NCI-H524 (cell line): ENCODE measurements around the gene FAIM2.
"Not testable (repeated sequence)": the region's sequence is repeated elsewhere in the genome, so short reads cannot be mapped to it uniquely, and the experiment has no call there.

Experiments
- DNase-seq, 2 experiments: peaks; one replicate each; lab custom pipeline; 2025; lab: John Stamatoyannopoulos, UW

Gene FAIM2

GRCh38 chr12:49893753-49894750 lies 9.6 kb downstream of the FAIM2 start:
- no peak for DNase-seq

GRCh38 chr12:49892732-49893317 lies 10.9 kb downstream of the FAIM2 start:
- DNase-seq = no peak

DNA sequence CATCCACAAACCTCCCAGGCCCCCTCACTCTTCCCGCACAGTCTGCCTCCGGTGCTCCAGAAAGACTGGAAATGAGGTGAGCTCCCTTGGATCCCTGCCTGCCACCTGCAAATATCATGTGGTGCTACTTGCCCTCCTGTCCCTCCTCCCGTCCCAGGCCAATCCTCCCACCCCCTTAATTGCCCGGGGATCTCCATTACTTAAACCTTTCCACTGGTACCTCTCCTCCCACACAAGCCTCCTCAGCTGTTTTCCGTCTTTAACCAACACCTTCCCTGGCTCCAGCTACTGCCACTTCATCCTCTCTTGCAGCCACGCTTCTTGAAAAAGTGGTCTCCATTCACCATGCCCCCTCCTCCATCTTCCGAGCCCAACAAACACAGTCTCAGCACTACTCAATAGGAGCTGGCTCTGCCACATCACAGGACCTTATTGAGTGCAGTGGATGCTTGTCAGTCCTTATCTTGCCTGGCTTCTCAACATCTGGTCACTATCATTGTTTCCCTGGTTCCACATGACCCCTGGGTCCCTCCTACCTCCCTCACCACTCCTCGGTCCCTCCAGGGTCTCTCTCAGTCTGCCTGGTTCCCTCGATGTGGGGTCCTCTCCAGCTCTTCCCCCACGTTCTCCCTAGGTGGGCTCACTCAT lies 11.5 kb downstream of the FAIM2 start:
- DNase-seq = no peak

DNA sequence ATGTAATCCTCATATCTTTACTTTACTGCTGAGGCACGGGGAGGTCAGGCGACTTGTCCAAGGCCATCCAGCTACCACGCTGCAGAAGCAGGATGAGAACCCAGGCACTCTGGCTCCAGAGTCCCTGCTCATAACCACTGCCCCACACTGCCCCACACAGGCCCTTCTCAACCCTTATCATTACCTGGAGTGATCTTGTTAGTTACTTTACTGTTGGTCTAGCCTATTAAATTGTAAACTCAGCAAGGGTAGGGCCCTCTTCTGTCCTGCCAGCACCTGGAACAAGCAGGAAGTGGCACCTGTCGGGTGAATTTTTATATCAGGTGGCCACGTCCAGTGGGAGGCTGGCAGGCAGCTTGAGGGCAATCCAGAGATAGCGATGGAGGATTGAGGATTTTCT lies 12.2 kb downstream of the FAIM2 start:
- DNase-seq = no peak

GRCh38 chr12:49891012-49891411 lies 12.7 kb downstream of the FAIM2 start:
- no peak for DNase-seq

DNA sequence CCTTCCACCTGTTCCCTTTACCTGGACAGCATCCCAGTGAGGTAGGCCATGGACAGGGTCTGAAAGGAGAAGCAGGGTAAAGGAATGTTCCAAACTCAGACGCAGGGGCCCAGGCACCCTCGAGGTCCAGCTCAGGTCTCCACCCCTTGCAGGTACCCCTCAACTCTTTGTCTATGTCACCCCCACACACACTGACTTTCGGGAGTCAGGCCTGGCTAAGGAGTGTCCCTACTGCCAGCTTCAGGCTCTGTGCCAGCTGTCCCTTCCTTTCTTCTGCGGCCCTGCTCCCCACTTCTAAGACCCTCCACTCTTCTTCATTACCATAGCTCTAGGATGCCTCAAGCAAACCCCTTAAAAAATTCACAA lies 13.6 kb downstream of the FAIM2 start:
- no peak for DNase-seq

- no peak for DNase-seq
These were observed 14.2 kb downstream of the FAIM2 start for GRCh38 chr12:49889361-49890095.

GRCh38 chr12:49888461-49889151 lies 15.1 kb downstream of the FAIM2 start:
- DNase-seq = no peak

GRCh38 chr12:49887536-49888401 lies 15.9 kb downstream of the FAIM2 start:
- no peak for DNase-seq

GRCh38 chr12:49887091-49887490 lies 16.6 kb downstream of the FAIM2 start:
- DNase-seq = no peak

DNA sequence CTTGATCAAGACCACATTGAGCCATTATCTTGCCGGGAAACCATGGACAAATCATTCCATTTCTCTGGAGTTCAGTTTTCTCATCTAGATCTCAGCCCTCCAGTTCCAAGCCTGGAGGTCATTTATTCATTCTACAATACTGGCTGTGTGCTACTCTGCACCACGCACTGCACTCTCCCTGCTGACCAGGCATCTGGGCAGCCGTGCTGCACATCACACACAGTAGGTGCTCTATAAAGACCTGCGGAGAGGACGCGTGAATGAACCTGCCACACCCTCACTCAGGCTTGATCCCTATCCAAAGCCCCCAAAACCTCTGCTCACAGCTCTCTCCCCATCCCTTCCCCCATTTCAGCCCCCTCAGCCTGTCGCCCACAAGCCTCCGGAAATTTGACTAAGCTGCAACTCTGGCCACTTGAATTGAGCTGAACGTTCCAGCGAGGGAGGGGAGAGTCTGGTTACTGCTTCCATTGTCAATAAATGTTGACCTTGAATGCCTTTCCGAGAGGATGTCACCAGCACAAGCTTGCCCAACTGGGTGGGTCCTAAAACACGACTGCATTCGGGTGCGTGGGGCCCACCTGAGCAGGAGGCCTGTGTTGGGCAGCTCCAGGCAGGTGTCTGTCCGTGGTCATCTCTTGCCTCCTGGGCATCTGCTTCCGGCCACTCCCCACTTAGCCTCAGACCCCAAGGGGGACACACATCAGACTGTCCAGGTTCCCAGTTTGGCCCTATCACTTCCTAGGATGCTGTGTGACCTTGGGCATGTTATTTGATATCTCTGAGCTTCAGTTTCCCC lies 17.8 kb downstream of the FAIM2 start:
- no peak for DNase-seq

DNA sequence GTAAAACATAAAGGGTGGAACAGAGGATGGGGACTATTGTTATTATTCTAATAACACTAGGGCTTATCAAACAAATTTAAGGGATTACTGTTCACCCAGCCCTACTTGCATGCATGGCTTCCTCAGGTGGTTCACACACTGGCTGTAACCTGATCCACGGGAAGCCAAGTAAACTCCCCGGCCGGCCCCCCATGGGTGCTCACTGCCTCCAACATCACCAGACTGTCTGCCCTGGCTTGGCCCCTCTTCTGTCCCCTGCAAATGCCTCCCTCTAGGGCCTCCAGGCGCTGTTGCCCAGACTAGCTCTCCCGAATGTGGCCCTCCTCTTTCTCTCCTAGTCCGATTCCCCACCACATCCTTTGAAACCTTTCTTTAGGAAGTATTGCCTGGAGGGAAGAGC lies 18.6 kb downstream of the FAIM2 start:
- no peak for DNase-seq

DNA sequence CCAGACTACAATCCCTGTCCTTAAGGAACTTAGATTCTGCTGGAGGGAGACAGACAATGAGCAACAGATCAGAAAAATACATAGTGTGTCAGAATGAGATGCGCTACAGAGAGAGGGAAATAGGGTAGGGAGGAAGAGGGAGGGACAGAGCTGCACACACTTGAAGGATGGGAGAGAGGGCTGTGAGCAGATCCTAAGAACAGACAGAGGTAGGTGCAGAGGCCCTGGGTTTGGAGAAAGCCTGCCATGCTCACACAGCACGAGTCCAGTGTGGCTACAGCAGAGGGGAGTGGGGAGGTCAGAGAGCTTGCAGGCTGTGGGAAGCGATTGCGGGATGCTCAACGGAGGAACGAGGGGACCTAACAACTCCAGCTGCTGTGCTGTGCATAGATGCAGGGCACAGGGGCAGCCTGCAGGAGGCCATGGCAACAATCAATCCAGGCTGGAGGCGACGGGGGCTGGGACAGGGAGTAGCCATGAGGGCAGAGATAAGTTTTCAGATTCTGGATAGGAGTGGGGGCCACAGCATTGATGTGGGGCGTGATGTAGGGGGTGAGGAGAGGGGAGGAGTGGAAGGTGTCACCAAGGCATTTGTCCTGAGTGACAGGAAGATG lies 20.7 kb downstream of the FAIM2 start:
- DNase-seq = no peak

DNA sequence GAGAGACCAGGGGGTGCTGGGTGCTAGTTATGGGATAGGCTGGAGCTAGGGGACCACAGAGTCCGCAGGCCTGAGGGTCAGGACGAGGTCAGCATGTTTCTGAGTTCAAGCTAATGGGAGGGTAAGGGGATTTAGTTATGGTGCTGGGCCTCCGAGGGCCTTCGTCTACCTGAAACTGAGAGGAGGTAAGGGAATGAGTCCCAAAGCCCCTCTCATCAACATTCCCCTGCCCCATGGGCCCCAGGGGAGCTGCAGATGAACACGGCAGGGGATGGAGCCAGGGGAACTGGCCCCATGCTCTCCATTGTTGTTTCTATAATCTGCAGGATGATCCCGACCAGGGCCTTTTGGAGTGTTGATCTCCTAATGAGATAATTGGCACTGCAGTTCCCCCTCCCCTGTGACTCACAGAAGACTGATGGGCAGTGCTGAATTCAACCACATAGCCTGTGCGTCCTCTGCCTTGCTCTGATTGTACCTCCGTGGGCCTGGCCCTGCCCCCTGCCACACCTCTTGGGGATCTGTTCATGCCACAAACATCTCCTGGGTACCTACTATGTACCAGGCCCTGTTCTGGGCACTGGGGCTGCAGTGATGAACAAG lies 21.4 kb downstream of the FAIM2 start:
- no peak for DNase-seq

DNA sequence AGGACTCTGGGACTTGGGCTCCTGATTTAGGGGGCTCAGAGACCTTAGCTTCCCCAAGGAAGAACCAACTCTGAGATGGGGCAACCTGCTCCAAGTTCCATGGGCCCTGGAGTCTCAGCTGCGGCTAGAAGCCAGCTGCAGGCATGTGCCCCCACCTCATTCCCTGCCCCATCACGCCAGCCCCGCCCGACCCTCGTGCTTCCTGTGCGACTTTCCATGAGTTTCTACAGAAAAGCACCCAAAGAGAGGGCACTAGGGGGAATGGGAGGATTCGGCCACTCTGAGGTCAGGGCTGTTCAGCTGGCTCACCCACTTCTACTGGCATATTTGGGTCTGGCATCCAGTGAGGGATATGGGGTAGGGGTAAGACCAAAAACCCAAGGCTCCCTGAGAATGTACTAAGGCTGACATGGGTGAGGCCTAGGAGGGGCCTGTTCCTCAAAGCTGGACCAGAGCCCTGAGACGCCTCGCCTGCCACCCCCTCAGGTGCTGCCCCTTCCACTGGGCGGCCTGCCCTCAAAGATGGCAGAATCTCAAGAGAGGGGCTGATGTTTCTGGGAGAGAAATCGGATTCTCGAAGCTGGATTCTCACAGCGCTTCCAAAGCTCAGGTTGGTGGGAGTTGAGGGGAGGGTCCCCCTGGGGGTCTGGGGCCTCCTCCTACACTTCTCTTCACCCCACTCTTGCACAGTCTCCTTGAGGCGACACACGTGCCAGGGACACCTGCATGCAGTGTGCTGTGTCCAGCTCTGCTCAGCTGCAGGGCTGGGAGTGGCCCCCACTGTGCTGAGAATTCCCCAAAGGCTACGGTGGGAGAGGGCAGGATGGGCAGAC lies 22.1 kb downstream of the FAIM2 start:
- DNase-seq = no peak

DNA sequence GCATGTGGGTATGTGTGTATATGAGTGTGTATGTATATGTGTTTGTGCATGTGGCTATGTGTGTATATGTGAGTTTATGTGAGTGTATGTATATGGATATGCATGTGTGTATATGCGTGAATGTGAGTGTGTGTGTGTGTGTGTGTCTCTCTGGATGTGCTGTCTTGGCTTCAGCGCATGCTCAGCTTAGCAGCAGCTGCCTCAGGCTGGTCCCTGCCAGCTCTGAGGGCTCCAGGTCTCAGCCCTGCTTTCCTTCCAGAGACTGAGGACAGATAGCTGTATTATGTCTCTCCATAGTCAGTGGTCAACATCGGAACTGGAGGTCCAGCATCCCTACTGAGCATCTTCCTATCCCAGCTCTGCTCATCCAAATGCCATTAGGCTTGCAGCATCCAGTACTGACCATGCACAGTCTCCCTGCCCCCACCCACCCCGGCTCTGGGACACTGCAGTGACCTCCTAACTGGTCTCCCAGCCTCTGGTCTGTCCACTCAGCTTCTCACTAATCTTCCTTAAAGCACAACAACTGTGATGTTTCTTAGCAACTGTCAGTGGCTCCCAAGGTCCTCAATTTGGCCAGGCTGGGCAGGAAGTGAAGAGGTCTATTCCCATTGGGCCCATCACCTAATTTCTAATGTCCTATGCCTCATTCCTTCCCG lies 22.8 kb downstream of the FAIM2 start:
- DNase-seq = no peak

DNA sequence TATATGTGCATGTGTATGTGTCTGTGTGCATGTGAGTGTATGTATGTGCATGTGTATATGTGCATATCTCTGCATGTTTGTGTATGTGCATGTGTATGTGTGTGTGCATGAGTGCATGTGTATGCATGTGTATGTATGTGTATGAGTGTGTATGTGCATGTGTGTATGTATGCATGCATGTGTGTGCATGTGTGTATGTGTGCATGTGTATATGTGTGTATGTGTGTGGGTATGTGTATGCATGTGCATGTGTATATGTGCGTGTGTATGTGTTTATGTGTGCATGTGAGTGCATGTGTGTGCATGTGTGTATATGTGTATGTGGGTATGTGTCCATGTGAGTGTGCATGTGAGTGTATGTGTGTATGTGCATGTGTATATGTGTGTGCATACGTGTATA lies 24.6 kb downstream of the FAIM2 start:
- not testable (repeated sequence) for DNase-seq

DNA sequence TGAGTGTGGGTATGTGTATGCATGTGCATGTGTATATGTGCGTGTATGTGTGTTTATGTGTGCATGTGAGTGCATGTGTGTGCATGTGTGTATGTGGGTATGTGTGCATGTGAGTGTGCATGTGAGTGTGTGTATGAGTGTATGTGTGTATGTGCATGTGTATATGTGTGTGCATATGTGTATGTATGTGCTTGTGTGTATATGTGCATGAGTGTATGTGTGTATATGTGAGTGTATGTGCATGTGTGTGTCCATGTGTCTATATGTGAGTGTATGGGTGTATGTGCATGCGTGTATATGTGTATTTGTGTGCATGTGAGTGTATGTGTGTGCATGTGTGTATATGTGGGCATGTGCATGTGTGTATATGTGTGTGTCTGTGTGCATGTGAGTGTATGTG lies 25.7 kb downstream of the FAIM2 start:
- DNase-seq = no peak
